NB4 (cell line): ENCODE data around the gene APIP.

Experiments used
- DNase-seq: peaks from one replicate; pipeline ENCODE4 v3.0.0; 2010; ENCODE audit warnings: low read depth
- H3K4me3 ChIP-seq: one replicate; pipeline ENCODE4 v1.5.1; 2011; ENCODE audit warnings: mild to moderate bottlenecking, low read depth, low read length, moderate library complexity
- MYC ChIP-seq: IDR thresholded peaks from 2 replicates; pipeline ENCODE4 v1.6.1; 2011; ENCODE audit warnings: low read depth, low read length
- POLR2A ChIP-seq: IDR thresholded peaks from 2 replicates; pipeline ENCODE4 v1.6.1; 2011; ENCODE audit warnings: mild to moderate bottlenecking; ENCODE audit not compliant: insufficient read length; ENCODE audit errors: extremely low read depth
- TF ChIP-seq, protein P1 (sequence below): IDR thresholded peaks from 2 replicates; pipeline ENCODE4 v1.6.1; 2011; ENCODE audit warnings: low read depth, low read length
- TF ChIP-seq, protein P2 (sequence below): IDR thresholded peaks from one replicate; pipeline ENCODE4 v1.5.1; 2012; ENCODE audit warnings: low read depth, low read length

The APIP gene

DNA sequence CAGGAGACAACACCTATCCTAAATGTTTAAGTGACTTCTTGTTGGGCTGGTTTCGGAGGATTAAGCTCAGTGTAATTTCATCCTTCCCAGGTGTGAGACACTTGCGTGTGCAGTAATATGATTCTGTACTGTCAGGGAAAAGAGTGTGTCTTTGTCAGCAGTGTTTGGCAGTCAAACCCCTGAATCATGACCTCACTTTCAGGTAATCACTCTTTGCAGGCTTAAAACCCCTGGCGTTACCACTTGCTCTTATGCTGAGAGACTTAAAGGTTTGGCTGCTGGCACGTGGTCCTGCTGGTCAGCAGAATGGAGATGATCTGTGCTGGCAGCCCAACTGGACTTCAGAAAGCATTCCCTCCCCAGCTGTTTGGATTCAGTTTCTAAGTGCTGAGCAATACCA, 56.1 kb downstream of the APIP start:
- DNase-seq: no peak
- H3K4me3 ChIP-seq: no peak overlapping the region
- TF ChIP-seq, protein P1, sequence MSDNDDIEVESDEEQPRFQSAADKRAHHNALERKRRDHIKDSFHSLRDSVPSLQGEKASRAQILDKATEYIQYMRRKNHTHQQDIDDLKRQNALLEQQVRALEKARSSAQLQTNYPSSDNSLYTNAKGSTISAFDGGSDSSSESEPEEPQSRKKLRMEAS: no peak
- TF ChIP-seq POLR2A (no peak), MYC (no peak)
- TF ChIP-seq, protein P2, sequence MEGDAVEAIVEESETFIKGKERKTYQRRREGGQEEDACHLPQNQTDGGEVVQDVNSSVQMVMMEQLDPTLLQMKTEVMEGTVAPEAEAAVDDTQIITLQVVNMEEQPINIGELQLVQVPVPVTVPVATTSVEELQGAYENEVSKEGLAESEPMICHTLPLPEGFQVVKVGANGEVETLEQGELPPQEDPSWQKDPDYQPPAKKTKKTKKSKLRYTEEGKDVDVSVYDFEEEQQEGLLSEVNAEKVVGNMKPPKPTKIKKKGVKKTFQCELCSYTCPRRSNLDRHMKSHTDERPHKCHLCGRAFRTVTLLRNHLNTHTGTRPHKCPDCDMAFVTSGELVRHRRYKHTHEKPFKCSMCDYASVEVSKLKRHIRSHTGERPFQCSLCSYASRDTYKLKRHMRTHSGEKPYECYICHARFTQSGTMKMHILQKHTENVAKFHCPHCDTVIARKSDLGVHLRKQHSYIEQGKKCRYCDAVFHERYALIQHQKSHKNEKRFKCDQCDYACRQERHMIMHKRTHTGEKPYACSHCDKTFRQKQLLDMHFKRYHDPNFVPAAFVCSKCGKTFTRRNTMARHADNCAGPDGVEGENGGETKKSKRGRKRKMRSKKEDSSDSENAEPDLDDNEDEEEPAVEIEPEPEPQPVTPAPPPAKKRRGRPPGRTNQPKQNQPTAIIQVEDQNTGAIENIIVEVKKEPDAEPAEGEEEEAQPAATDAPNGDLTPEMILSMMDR: no peak

DNA sequence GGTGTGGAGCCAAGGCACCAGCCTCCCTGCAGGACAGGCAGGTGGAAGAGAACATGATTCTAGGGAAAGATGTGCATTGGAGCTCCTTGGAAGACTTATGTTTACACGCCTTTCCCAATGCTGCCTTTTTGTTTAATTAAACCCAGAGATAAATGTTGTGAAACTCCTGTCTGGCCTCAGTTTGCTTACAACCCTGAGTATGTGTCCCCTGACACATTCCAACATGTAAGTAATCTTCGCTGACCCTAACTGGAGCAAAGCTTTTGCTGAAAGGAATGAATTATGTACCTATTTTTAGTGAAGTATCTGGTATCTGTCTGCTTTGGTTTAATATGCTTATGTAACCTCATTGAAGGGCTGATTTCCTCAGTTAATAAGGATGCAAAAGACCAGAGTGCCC, 56.7 kb downstream of the APIP start:
- no peak overlapping the region for H3K4me3 ChIP-seq
- TF ChIP-seq POLR2A (no peak), MYC (no peak)
- TF ChIP-seq, protein P1: no peak
- TF ChIP-seq, protein P2: no peak

DNA sequence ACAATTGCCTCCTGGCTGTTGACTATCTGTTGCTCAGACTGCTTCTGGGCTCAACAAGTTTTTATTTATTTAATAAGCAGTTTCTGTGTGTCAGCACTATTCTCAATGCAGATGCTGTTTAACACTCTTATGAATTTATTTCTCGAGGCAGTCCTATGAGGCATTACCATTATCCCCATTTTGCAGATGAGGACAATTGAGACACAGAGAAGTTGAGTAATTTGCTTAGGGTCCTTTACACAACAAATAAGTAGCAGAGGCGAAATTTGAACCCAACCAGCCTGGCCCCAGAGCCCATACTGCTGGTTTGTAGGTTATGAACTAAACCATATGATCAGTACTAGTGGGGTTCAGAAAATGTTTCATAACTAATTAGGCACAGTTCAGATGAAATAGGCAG, 58.7 kb downstream of the APIP start:
- TF ChIP-seq, protein P1: no peak
- TF ChIP-seq, protein P2: no peak
- TF ChIP-seq POLR2A (no peak), MYC (no peak)
- no peak for DNase-seq
- no peak overlapping the region for H3K4me3 ChIP-seq

More for the DNA sequence above, 56.7 kb downstream of the APIP start:
- no peak for DNase-seq

DNA sequence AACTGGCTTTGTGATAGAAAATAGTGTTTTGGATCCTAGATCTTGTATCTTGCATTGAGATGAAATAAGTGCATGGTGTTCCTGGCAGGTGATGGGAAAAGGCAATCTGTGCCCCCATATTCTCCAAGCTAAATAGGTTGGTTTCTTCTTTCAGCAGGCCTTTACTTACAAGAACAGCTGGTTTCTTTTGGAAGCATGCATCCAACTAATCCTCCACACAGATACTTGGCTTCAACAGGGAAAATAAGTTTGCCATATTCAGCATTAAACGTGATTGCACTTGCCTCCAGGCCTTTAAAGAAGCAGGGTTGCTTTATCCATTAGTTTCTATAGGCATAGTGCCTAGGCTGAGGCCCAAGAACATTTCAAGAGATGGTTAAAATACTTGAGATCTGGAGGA, 59.9 kb downstream of the APIP start:
- no peak for DNase-seq
- TF ChIP-seq POLR2A: no peak
- TF ChIP-seq, protein P1: no peak
- TF ChIP-seq MYC: no peak
- TF ChIP-seq, protein P2: no peak
- no peak overlapping the region for H3K4me3 ChIP-seq

DNA sequence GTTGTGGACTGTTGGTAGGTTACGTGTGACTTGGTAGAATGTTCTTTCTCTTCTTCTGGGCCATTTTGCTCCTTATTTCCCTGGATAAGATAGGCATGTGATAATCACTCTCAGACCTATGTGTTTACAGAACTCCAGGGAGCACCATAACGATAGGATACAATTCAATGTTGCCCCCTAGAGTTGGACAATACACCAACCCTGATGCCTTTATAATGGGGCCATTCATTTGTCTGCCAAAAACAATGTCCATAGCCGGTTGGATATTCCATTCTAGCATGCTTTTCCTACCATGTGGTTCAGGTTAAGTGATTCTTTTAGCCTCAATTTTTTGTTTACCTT, 60.5 kb downstream of the APIP start:
- DNase-seq: no peak
- H3K4me3 ChIP-seq: no peak overlapping the region
- TF ChIP-seq, protein P2: no peak
- TF ChIP-seq POLR2A (no peak), MYC (no peak)
- TF ChIP-seq, protein P1: no peak

DNA sequence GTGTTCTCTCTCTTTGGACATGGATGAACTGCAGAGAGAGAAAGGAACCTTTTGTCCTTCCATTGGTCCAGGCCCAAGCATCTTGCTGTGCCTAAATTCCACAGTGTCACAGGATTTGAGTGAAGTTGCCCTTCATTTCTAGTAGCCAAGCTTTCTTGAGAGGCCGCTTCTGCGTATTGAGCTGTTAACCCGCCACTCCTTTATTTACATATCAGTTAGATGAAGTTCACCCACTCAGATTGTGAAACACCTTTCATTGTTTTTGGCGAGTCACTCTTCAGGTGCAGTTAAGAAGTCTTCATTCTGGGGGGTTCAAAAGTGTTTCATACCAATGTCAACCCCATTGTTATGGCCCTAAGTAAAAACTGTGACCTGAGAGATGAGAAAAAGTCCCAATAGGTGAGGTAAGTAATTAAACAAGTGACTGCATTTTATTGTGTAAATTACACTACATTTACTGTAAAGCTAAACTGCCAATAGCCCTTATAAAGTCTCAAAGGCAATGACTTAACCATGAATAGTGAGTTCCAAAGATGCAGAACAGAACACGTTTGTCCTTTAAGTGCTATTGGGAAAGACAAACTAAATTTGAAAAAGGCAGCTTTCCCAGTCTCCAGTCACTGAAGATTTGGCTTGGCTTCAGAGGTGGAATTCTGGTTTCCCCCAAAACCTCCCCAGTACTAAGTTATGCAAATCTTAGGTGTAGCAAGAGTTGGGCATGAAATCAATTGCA, 61.0 kb downstream of the APIP start:
- no peak overlapping the region for H3K4me3 ChIP-seq
- DNase-seq: no peak
- TF ChIP-seq MYC (no peak), POLR2A (no peak)
- TF ChIP-seq, protein P1: no peak
- TF ChIP-seq, protein P2: no peak
